Epithelial cell of umbilical artery (primary cell): Measurements from ENCODE around the gene PROSER3. TPM values are rescaled to one million over a fixed set of nuclear protein-coding genes. Genes with fewer than 3 reads are reported as not detected.

Experiments
- total RNA-seq: library from RNA; depleted of rRNA; stranded (reverse); fragments of >200 nt; gene quantifications from 2 replicates; pipeline ENCODE4 v1.2.3, GENCODE V29; 2014

The PROSER3 gene
- total RNA-seq: 2.6 and 4.0 TPM in 2 replicates

GRCh38 chr19:35757749-35758608 is at the start of gene PROSER3:
Gene PROSER3 (plus strand): TSS chr19:35758176. CDS start chr19:35758216, 40 bp downstream.

GRCh38 chr19:35717665-35718344 is 40.2 kb upstream of the PROSER3 start, which contains the start of gene KMT2B:
Gene KMT2B (plus strand): TSS chr19:35718003. CDS start chr19:35718019, 16 bp downstream.

GRCh38 chr19:35742121-35742724 is 15.8 kb upstream of the PROSER3 start, which contains the start of gene IGFLR1:
Gene IGFLR1 (minus strand): TSS chr19:35742452. CDS start chr19:35741180, 1,272 bp downstream.

GRCh38 chr19:35745328-35746086 is 12.5 kb upstream of the PROSER3 start, which contains the start of the genes PSENEN and U2AF1L4:
Gene PSENEN (plus strand): TSS chr19:35745651. CDS start chr19:35745931, 280 bp downstream.
Gene U2AF1L4 (minus strand): TSS chr19:35745418. CDS start chr19:35745391, 27 bp downstream.

DNA sequence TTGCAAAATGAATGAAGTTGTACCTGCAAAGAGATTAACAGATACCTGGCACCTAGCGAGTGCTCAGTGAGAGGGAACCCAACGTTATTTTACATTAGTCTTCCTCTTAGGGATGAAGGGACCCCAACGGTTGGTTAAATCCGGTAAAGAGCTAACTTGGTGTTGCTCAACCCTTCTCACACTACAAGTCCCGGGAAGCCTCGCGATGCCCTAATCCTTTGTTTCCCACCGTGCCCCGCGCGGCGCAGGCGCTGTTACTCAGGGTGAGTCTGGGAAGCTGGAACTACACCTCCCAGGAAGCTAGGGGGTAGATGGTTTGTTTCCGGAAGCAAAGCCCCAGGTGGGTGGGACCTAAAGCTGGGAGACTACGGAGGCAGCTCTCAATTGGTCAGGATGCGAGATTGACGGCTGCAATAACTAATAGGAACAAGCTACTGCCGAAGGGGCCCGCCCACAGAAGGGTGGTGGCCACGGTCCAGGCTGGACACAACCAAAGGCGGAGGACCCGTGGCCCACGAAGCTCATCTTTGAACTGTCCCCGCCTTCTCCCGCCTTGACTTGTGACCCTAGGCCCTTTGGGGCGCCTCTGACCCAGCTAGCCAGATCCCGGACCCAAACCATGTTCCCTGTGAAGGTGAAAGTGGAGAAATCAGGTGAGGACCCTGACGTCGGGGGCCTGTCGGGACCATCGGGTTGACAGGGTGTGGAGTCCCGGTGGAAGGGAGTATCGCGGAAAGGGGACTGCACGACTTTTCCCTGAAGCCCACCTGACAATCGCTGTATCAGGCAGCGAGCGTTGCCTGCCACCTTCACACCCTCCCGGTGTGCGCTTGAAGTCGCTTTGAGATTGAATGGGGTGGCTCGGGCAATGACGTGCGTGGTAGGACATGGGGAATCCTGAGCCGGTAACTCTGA is 9.6 kb upstream of the PROSER3 start, which contains the start of gene LIN37:
LIN37 (plus strand) TSS at position 471 of the 915 bp plus-strand sequence; CDS start at position 620, 149 bp downstream.

GRCh38 chr19:35756377-35757230 is 1.4 kb upstream of the PROSER3 start, which contains the start of gene HSPB6:
Gene HSPB6 (minus strand): TSS chr19:35757029. CDS start chr19:35757008, 21 bp downstream.

DNA sequence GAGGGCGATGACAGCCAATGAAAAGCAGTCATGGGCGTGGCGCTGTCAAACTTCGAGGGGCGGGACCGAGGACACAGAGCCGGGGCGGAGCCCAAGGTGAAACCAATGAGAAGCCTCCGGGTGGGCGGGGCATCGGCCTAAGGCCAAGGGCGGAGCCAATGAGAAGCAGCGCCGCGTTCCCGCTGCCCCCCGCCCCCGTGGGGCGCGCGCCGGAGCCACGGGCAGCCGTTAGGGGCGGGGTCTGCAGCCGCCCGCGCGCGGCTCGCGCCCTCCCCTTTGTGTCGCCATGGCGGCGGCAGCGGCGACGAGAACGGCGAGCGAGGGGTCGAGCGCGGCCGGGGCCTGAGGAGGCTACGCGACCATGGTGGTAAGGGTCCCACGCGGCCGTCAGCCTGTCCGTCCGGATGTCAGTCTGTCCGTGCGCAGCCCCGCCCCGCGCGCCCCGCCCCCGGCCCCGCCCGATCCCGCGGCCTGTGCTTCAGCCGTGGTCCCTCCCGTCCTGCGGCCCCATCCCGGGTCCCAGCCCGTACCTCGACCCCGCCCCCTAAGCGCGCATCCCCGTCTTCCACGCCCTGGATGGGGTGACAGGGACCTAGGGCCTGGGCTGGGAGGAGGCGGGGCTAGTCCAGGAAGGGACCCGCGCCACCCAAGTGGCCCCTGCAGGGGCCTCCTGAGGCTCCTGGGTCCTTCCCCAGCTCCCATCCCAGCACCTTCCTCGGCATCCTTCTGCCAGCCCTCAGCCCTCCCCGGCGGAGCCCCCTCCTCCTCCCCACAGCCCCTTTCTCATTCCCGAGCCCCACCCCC is 17.5 kb downstream of the PROSER3 start, which contains the start of gene ARHGAP33:
ARHGAP33 (plus strand) TSS at position 267 of the 804 bp plus-strand sequence; CDS start at position 362, 95 bp downstream.

DNA sequence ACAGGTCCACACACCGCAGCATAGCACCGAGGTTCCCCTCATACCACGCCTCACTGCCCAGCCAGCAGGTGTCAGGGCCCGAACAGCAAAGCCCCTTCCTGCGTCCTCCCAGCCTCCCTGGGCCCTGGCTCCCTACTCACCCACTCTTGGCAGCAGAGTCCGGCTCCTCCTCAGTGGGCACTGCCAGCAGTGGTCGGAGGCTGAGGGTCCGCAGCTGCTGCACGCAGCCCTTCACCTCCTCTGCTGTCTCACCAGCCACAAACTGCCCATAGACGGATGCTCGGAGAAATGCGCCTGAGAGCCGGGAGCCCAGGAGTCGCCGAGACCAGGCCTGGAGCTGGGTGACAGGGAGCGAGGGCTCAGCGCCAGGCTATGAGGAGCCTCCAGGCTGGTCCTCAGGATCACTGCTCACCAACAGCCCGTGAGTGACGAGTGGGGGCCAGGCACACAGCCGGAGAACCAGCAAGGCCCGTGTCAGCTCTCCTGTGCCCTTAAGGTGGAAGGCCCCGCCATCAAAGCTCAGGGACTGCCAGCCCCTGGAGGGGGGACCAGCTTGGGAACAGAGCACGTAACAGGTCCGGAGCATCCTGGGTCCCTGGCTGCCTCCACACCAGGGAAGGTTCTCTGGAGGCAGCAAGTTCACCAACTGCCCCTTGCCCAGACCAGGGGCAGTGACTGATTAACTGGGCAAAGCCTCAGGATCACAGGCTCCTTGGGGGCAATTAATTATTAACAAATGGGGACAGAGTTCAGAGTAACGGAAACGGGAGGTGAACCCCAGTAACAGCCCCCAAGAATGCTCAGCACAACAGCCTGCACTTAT is 54.5 kb downstream of the PROSER3 start, which contains the start of gene PRODH2:
PRODH2 (minus strand) TSS at position 626 of the 823 bp plus-strand sequence; CDS start at position 586, 40 bp downstream.

Other genes with a start within 250 kb of the PROSER3 start
- gene DMKN, start 244.5 kb upstream of the PROSER3 start, total RNA-seq: not detected in 2 replicates
- gene SBSN, start 229.9 kb upstream of the PROSER3 start, total RNA-seq: not detected in 2 replicates
- gene GAPDHS, start 224.7 kb upstream of the PROSER3 start, total RNA-seq: not detected in 2 replicates
- gene TMEM147, start 212.6 kb upstream of the PROSER3 start, total RNA-seq: 72.6 and 78.6 TPM in 2 replicates
- not detected in 2 replicates for gene ATP4A, start 194.5 kb upstream of the PROSER3 start, total RNA-seq
- not detected in 2 replicates for gene PMIS2, start 172.0 kb upstream of the PROSER3 start, total RNA-seq
- 6.8 and 9.9 TPM in 2 replicates for gene HAUS5, start 145.4 kb upstream of the PROSER3 start, total RNA-seq
- gene RBM42, start 129.1 kb upstream of the PROSER3 start, total RNA-seq: 48.3 and 53.3 TPM in 2 replicates
- gene ETV2, start 116.4 kb upstream of the PROSER3 start, total RNA-seq: 0.30 TPM in 1 of 2 replicates, not detected in the other
- 282 and 403 TPM in 2 replicates for gene COX6B1, start 109.9 kb upstream of the PROSER3 start, total RNA-seq
- gene UPK1A, start 91.7 kb upstream of the PROSER3 start, total RNA-seq: not detected in 2 replicates
- gene ZBTB32, start 53.6 kb upstream of the PROSER3 start, total RNA-seq: not detected in 2 replicates
- gene KMT2B, start 40.2 kb upstream of the PROSER3 start, total RNA-seq: 3.6 and 7.0 TPM in 2 replicates
- 0.91 and 4.2 TPM in 2 replicates for gene IGFLR1, start 15.7 kb upstream of the PROSER3 start, total RNA-seq
- 3.9 and 14.0 TPM in 2 replicates for gene U2AF1L4, start 12.8 kb upstream of the PROSER3 start, total RNA-seq
- 14.0 and 15.2 TPM in 2 replicates for gene PSENEN, start 12.5 kb upstream of the PROSER3 start, total RNA-seq
- gene LIN37, start 9.6 kb upstream of the PROSER3 start, total RNA-seq: 5.2 and 9.0 TPM in 2 replicates
- 0.65 and 3.0 TPM in 2 replicates for gene HSPB6, start 1.1 kb upstream of the PROSER3 start, total RNA-seq
- 2.6 and 4.0 TPM in 2 replicates for gene ARHGAP33, start 17.4 kb downstream of the PROSER3 start, total RNA-seq
- gene PRODH2, start 54.7 kb downstream of the PROSER3 start, total RNA-seq: not detected in 2 replicates
- gene NPHS1, start 94.3 kb downstream of the PROSER3 start, total RNA-seq: not detected in 2 replicates
- gene KIRREL2, start 98.7 kb downstream of the PROSER3 start, total RNA-seq: 0.15 TPM in 1 of 2 replicates, not detected in the other
- gene APLP1, start 110.4 kb downstream of the PROSER3 start, total RNA-seq: 1.2 and 5.5 TPM in 2 replicates
- gene NFKBID, start 142.4 kb downstream of the PROSER3 start, total RNA-seq: 1.6 and 17.5 TPM in 2 replicates
- not detected in 2 replicates for gene HCST, start 144.4 kb downstream of the PROSER3 start, total RNA-seq
- gene TYROBP, start 150.1 kb downstream of the PROSER3 start, total RNA-seq: not detected in 2 replicates
- gene LRFN3, start 178.2 kb downstream of the PROSER3 start, total RNA-seq: 1.3 and 2.4 TPM in 2 replicates
- 10.9 and 18.2 TPM in 2 replicates for gene SDHAF1, start 237.0 kb downstream of the PROSER3 start, total RNA-seq